Smooth muscle cell of bladder (primary cell): ENCODE measurements around the gene AOAH. TPM values are rescaled to one million over a fixed set of nuclear protein-coding genes. Genes with fewer than 3 reads are reported as not detected.

ENCODE experiments used
- total RNA-seq: library from RNA; depleted of rRNA; stranded (reverse); fragments of >200 nt; gene quantifications from 2 replicates; pipeline ENCODE4 v1.2.3, GENCODE V29; 2014

Gene AOAH
- total RNA-seq, result not detected in 2 replicates

DNA sequence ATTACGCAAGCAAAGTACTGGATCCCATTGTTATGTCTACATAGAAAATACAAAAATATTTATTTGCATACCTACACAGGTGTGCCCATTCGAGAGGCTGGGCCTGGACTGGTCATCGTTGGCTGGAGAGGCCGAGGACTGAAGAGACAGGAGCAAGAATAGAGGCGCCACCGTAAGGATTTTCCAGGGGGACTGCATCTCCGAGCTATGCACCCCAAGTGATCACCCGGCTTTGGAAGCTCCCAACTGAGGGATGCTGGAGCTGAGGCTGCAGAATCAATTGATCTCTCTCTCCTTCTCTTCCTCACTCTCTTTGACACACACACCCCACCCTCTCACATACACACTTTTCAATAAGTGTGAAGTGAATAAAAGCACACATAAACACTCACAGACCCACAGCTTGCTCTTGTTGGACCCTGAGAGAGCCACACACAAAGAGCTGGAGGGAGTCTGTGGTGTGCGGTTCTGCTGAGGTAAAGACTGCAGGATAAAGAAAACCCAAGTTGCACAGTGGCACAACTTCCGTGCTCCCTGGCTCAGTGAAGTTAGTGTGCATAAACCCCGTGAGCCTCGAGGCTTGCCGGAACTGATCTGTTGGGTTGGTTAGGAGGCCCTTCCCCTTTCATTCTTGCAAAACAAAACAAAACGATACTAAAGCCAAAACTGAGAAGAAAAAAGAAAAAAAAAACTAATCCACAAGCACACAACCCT lies at the start of gene AOAH:
Gene AOAH (minus strand): TSS at position 544 of the 714 bp plus-strand sequence. CDS start 346 bp downstream, at position 198.

